SHP77 treated with DMSO at 0.1 percent for 48 hours (cell line): ENCODE results near the gene EPB42.

Experiments used
- DNase-seq: peaks from one replicate; lab custom pipeline; 2025; lab: John Stamatoyannopoulos, UW

The EPB42 gene

GRCh38 chr15:43220991-43221403 lies at the start of gene EPB42:
EPB42 (minus strand) TSS chr15:43221018; CDS start chr15:43220825, 193 bp downstream.
- no peak for DNase-seq

- no peak for DNase-seq
These were observed 49.4 kb upstream of the EPB42 start for GRCh38 chr15:43270113-43270665.

- no peak for DNase-seq
These were observed 47.6 kb upstream of the EPB42 start for GRCh38 chr15:43268111-43269105.

GRCh38 chr15:43267439-43267838 lies 46.6 kb upstream of the EPB42 start:
- no peak for DNase-seq

- DNase-seq, result no peak
These were observed 46.0 kb upstream of the EPB42 start, which contains the start of gene TGM5 for GRCh38 chr15:43266834-43267233. TGM5 (minus strand) TSS chr15:43266928; CDS start chr15:43266849, 79 bp downstream.

- no peak for DNase-seq
These were observed 45.6 kb upstream of the EPB42 start for GRCh38 chr15:43266386-43266785.

- DNase-seq, result no peak
These were observed 39.3 kb upstream of the EPB42 start for GRCh38 chr15:43260011-43260615.

- DNase-seq, result no peak
These were observed 38.0 kb upstream of the EPB42 start for GRCh38 chr15:43258781-43259180.

GRCh38 chr15:43256341-43256740 lies 35.5 kb upstream of the EPB42 start:
- no peak for DNase-seq

GRCh38 chr15:43255376-43255775 lies 34.6 kb upstream of the EPB42 start:
- DNase-seq, result no peak

- DNase-seq, result no peak
These were observed 32.9 kb upstream of the EPB42 start for GRCh38 chr15:43253431-43254403.

GRCh38 chr15:43251871-43252250 lies 31.0 kb upstream of the EPB42 start:
- DNase-seq, result no peak

GRCh38 chr15:43251185-43251870 lies 30.5 kb upstream of the EPB42 start:
- DNase-seq, result no peak

GRCh38 chr15:43250785-43251184 lies 30.0 kb upstream of the EPB42 start:
- no peak for DNase-seq

GRCh38 chr15:43249699-43250203 lies 28.9 kb upstream of the EPB42 start:
- DNase-seq, result no peak

GRCh38 chr15:43249236-43249635 lies 28.4 kb upstream of the EPB42 start:
- DNase-seq, result no peak

- DNase-seq, result no peak
These were observed 25.5 kb upstream of the EPB42 start for GRCh38 chr15:43246261-43246774.

GRCh38 chr15:43244092-43244491 lies 23.3 kb upstream of the EPB42 start:
- no peak for DNase-seq

- DNase-seq, result no peak
These were observed 22.3 kb upstream of the EPB42 start for GRCh38 chr15:43243020-43243645.

- no peak for DNase-seq
These were observed 21.8 kb upstream of the EPB42 start for GRCh38 chr15:43242616-43243015.
